HEK293 (cell line): ENCODE data around the gene ZNF629.

Experiments
- BCL6B ChIP-seq: fragments of 450-650 bp; formaldehyde crosslinking; IDR thresholded peaks from 2 replicates; pipeline ENCODE4 v1.5.1; 2017; ENCODE audit warnings: missing biosample characterization, missing genetic modification characterization
- HOXC10 ChIP-seq: sonication (generic); formaldehyde crosslinking; IDR thresholded peaks from 2 replicates; pipeline ENCODE4 v1.8.1; 2023; ENCODE audit warnings: mild to moderate bottlenecking, missing genetic modification reagents
- KLF9 ChIP-seq: fragments of 450-650 bp; formaldehyde crosslinking; IDR thresholded peaks from 2 replicates; pipeline ENCODE4 v1.5.1; 2016; ENCODE audit warnings: missing biosample characterization, missing genetic modification characterization, low read depth
- SP3 ChIP-seq: fragments of 450-650 bp; formaldehyde crosslinking; IDR thresholded peaks from 2 replicates; pipeline ENCODE4 v1.5.1; 2016; ENCODE audit warnings: missing biosample characterization, missing genetic modification characterization
- SP7 ChIP-seq: fragments of 450-650 bp; formaldehyde crosslinking; IDR thresholded peaks from 2 replicates; pipeline ENCODE4 v1.5.1; 2016; ENCODE audit warnings: missing biosample characterization, missing genetic modification characterization
- TRIM28 ChIP-seq: IDR thresholded peaks from 2 replicates; pipeline ENCODE4 v1.6.1; 2011; ENCODE audit warnings: low read length, control low read depth, borderline replicate concordance
- ZBTB1 ChIP-seq: fragments of 450-650 bp; formaldehyde crosslinking; IDR thresholded peaks from 2 replicates; pipeline ENCODE4 v1.5.1; 2016; ENCODE audit warnings: missing biosample characterization, missing genetic modification characterization
- ZBTB11 ChIP-seq: fragments of 450-650 bp; formaldehyde crosslinking; conservative IDR thresholded peaks from 2 replicates; pipeline ENCODE4 v1.5.1; 2016; ENCODE audit warnings: low read depth, missing biosample characterization, missing genetic modification characterization
- ZBTB6 ChIP-seq: fragments of 450-650 bp; formaldehyde crosslinking; IDR thresholded peaks from 2 replicates; pipeline ENCODE4 v1.5.1; 2017; ENCODE audit warnings: missing biosample characterization, missing genetic modification characterization
- ZNF148 ChIP-seq: fragments of 450-650 bp; formaldehyde crosslinking; IDR thresholded peaks from 2 replicates; pipeline ENCODE4 v1.5.0; 2017; ENCODE audit warnings: missing biosample characterization, missing genetic modification characterization, borderline replicate concordance
- ZNF157 ChIP-seq: fragments of 450-650 bp; formaldehyde crosslinking; IDR thresholded peaks from 2 replicates; pipeline ENCODE4 v1.5.1; 2016; ENCODE audit warnings: missing biosample characterization, missing genetic modification characterization
- ZNF19 ChIP-seq: fragments of 450-650 bp; formaldehyde crosslinking; IDR thresholded peaks from 2 replicates; pipeline ENCODE4; 2016; ENCODE audit warnings: missing biosample characterization, missing genetic modification characterization, low read depth
- ZNF214 ChIP-seq: fragments of 450-650 bp; formaldehyde crosslinking; IDR thresholded peaks from 2 replicates; pipeline ENCODE4 v1.5.1; 2017; ENCODE audit warnings: missing biosample characterization, mild to moderate bottlenecking, missing genetic modification characterization, borderline replicate concordance
- ZNF280C ChIP-seq: fragments of 450-650 bp; formaldehyde crosslinking; IDR thresholded peaks from 2 replicates; pipeline ENCODE4 v1.5.1; 2016; ENCODE audit warnings: missing biosample characterization, missing genetic modification characterization
- ZNF366 ChIP-seq: fragments of 450-650 bp; formaldehyde crosslinking; conservative IDR thresholded peaks from 2 replicates; pipeline ENCODE4 v1.5.1; 2016; ENCODE audit warnings: missing biosample characterization, missing genetic modification characterization
- ZNF416 ChIP-seq: fragments of 450-650 bp; formaldehyde crosslinking; IDR thresholded peaks from 2 replicates; pipeline ENCODE4 v1.5.1; 2016; ENCODE audit warnings: missing biosample characterization, missing genetic modification characterization
- ZNF449 ChIP-seq: fragments of 450-650 bp; formaldehyde crosslinking; IDR thresholded peaks from 2 replicates; pipeline ENCODE4 v1.5.1; 2017; ENCODE audit warnings: missing biosample characterization, mild to moderate bottlenecking, missing genetic modification characterization, moderate library complexity
- ZNF510 ChIP-seq: fragments of 450-650 bp; formaldehyde crosslinking; IDR thresholded peaks from 2 replicates; pipeline ENCODE4 v1.5.1; 2018; ENCODE audit warnings: mild to moderate bottlenecking, missing genetic modification characterization, missing biosample characterization; ENCODE audit not compliant: insufficient replicate concordance
- ZNF548 ChIP-seq: fragments of 450-650 bp; formaldehyde crosslinking; IDR thresholded peaks from 2 replicates; pipeline ENCODE4 v1.5.1; 2016; ENCODE audit warnings: missing biosample characterization, missing genetic modification characterization
- ZNF585B ChIP-seq: fragments of 450-650 bp; formaldehyde crosslinking; IDR thresholded peaks from 2 replicates; pipeline ENCODE4 v1.5.1; 2016; ENCODE audit warnings: missing biosample characterization, missing genetic modification characterization
- ZNF610 ChIP-seq: fragments of 450-650 bp; formaldehyde crosslinking; IDR thresholded peaks from 2 replicates; pipeline ENCODE4 v1.5.1; 2016; ENCODE audit warnings: missing biosample characterization, missing genetic modification characterization, borderline replicate concordance
- ZNF624 ChIP-seq: fragments of 450-650 bp; formaldehyde crosslinking; IDR thresholded peaks from 2 replicates; pipeline ENCODE4 v1.5.1; 2017; ENCODE audit warnings: missing biosample characterization, missing genetic modification characterization
- ZNF626 ChIP-seq: fragments of 450-650 bp; sonication (Bioruptor Pico); formaldehyde crosslinking; IDR thresholded peaks from 2 replicates; pipeline ENCODE4 v1.5.1; 2018; ENCODE audit warnings: missing biosample characterization, missing genetic modification characterization, inconsistent platforms
- ZNF629 ChIP-seq: fragments of 450-650 bp; formaldehyde crosslinking; IDR thresholded peaks from 2 replicates; pipeline ENCODE4 v1.5.1; 2017; ENCODE audit warnings: missing biosample characterization, missing genetic modification characterization
- ZSCAN18 ChIP-seq: fragments of 450-650 bp; formaldehyde crosslinking; IDR thresholded peaks from 2 replicates; pipeline ENCODE4 v1.5.1; 2016; ENCODE audit warnings: missing biosample characterization, missing genetic modification characterization

Gene ZNF629

GRCh38 chr16:30786936-30787612 lies at the start of gene ZNF629 (continued):
- TF ChIP-seq ZNF585B (no peak), ZNF157 (tag by site-specific recombination) (no peak), ZNF416 (no peak), ZNF629 (tag by site-specific recombination) (peak; percentile 81), ZNF449 (no peak; the same call in 1 of the 2 replicates), SP3 (peak; percentile 52), ZNF366 (tag by site-specific recombination) (no peak), ZNF626 (tag by site-specific recombination) (no peak), KLF9 (tag by site-specific recombination) (peak; percentile 44; the same call in 1 of the 2 replicates), ZNF19 (tag by site-specific recombination) (no peak), ZNF510 (no peak), BCL6B (tag by site-specific recombination) (no peak), ZNF214 (tag by site-specific recombination) (no peak), ZNF610 (tag by site-specific recombination) (peak; percentile 80), ZNF624 (tag by site-specific recombination) (no peak), HOXC10 (CRISPR knock-in tag) (no peak), ZBTB1 (peak; percentile 65; the same call in 1 of the 2 replicates), ZNF148 (no peak), ZNF280C (tag by site-specific recombination) (no peak), TRIM28 (0 out of 2 replicates have a peak, but pooled peaks have one; percentile 35), ZNF548 (tag by site-specific recombination) (no peak), ZBTB6 (tag by site-specific recombination) (peak; percentile 47; the same call in 1 of the 2 replicates), SP7 (tag by site-specific recombination) (peak; percentile 70; the same call in 1 of the 2 replicates), ZBTB11 (tag by site-specific recombination) (peak; percentile 95), ZSCAN18 (tag by site-specific recombination) (peak; percentile 64; the same call in 1 of the 2 replicates)
